NCI-H2227 (cell line): ENCODE results near the gene UTF1.

Source experiments
- DNase-seq: peaks from one replicate; lab custom pipeline; 2025; ENCODE audit not compliant: unreplicated experiment; lab: John Stamatoyannopoulos, UW

Gene UTF1

GRCh38 chr10:133196221-133196915 lies 33.6 kb upstream of the UTF1 start:
- DNase-seq: no peak

DNA sequence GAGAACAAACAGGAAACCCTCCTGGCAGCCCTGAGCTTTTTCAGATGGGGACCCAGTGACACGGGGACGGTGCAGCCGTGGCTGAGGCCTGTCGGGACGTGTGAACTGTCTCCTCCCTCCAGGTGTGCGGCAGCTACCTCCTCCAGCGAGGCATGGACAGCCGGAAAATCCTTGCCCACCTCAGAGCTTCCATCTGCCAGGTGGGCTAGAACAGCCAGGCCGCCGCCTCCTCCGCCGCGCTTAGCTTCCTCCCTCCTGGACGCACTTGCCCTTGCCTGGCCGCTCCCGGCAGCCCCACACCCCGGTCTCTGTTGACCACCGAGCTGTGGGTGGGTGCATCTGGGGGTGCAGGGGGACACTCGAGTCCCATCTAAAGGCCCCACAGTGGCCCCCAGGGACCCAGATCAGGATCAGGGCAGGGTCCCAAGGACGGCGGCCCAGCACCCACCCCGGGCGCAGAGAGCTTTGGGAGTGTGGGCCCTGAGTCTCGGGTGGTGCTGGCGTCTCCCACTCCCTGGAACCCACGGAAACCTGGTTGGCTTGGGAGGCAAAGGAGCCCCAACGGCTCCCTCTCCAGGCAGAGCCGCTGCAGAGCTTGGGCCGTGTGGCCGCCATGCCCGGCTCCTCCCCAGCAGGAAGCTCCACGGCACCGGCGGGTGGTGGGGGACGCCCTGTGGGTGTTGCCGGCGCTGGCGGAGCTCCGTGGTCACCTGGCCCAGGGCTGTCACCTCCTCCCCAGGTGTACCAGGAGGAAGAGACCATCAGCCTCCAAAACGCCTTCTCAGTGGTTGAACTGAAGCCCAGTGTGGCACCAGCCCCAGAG lies 32.9 kb upstream of the UTF1 start:
- no peak for DNase-seq

DNA sequence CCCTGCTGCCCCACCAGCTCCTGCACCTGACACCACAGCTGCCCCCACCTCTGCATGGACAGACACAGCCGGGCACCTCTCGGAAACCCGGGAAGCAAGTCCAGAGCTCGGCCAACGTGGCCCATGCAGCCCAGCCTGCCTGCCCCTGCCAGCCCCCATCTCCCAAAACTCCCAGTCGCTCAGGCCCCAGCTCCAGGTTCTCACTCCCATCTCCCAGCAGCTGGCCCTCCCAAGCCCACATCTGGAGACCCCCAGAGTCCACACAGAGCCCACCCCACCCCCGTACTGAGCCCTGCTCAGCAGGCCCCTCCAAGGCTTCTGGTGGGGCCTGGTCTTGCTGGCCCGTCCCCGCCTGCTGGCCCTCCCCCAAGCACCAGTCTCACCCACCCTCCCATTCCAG lies 32.2 kb upstream of the UTF1 start:
- no peak for DNase-seq

DNA sequence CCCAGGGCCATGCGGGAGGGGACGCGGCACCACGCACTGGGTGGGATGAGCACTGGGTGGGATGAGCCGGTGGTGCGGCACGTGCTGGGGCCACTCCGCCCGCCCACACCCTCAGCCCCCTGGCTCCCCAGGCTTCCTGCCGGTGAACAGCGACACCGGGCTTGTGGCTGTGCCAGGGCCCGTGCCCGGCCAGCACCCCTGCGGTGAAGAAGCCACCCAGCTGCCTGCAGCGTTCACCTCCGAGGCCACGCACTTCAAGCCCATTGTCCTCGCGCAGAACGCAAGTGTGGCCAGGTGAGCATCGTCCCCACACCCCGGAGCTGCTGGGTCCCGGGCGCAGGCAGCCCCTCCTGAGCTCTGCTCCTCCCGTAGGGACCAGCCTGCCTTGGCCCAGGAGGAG lies 31.8 kb upstream of the UTF1 start:
- no peak for DNase-seq

- DNase-seq: no peak
These were observed 31.2 kb upstream of the UTF1 start for GRCh38 chr10:133198621-133199487.

DNA sequence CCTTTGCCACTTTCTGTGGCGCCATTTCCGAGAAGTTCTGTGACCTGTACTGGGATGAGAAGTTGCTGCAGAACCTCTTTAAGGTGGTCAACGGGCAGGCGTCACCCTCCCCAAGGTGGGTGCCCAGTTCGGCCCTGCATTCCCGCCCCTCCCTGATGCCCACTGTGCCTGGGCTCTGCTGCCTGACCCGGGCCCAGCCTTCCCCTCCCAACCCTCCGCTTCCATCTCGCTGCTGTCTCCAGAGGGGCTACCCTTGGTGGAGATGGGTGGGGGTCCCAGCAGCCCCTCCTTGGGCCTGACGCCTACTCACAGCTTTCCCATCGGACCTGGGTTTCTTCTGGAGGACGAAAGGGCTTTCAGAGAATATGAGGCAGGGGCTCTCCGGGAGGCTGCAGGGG lies 30.5 kb upstream of the UTF1 start:
- DNase-seq: no peak

- DNase-seq: no peak
These were observed 29.9 kb upstream of the UTF1 start for GRCh38 chr10:133199992-133200611.

GRCh38 chr10:133200621-133201031 lies 29.4 kb upstream of the UTF1 start:
- no peak for DNase-seq

DNA sequence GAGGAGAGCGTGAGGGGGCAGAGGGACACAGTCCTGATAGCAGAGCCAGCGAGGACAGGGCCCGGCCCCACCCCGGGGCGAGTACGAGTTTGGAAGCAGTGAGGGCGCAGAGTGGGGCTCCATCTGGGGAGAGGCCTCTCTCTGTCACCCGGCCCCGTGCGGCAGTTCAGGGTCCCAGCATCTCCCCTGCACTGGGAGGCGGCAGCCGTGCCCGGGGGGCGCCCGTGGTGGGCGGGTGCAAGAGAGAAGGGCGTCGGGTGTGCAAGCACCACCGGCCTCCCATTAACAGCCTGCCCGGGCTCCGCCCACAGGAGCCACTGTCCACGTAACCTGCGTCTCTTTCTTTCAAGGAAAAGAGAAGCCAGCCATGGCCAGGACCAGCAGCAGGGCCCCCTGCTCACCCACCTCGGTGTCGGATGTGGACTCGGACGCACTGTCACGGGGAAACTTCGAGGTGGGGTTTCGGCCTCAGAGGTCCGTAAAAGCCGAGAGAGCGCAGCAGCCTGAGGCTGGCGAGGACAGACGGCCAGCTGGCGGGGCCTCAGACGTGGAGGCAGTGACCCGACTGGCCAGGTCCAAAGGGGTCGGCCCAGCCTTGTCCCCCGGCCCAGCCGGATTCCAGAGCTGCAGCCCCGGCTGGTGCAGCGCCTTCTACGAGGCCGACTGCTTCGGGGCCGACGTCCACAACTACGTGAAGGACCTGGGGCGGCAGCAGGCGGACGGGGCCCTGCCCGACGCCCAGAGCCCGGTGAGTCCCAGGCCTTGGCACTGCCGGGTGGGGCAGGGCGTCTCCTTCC lies 28.7 kb upstream of the UTF1 start:
- DNase-seq: no peak

- no peak for DNase-seq
These were observed 27.9 kb upstream of the UTF1 start for GRCh38 chr10:133201948-133202725.

DNA sequence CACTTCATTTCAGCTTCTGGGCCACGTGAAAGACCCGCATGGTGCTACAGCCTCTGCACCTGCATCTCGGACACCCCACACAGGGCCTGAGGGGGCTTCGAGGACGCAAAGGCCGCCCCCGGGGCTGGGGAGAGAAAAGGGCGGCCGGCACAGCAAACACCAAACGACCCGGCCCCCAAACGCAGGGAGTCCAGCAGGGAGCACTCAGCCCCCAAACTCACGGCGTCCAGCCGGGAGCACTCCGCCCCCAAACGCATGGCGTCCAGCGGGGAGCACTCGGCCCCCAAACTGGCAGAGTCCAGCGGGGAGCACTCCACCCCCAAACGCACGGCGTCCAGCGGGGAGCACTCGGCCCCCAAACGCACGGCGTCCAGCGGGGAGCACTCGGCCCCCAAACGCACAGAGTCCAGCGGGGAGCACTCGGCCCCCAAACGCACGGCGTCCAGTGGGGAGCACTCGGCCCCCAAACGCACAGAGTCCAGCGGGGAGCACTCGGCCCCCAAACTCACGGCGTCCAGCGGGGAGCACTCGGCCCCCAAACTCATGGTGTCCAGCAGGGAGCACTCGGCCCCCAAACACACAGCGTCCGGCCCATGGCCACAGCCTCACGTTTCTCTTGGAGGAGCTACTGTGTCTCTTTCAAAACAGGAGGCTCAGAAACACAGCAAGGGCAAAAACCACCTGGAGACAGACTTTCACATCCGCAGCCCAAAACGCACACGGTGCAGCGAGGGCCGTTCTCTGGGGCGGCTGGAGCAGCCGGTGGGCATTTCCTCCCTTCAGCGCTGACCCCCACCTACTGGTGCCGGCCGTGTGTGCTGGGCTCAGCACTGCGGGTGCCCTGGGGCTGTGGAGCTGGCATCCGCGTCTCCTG lies 27.0 kb upstream of the UTF1 start:
- DNase-seq: no peak

DNA sequence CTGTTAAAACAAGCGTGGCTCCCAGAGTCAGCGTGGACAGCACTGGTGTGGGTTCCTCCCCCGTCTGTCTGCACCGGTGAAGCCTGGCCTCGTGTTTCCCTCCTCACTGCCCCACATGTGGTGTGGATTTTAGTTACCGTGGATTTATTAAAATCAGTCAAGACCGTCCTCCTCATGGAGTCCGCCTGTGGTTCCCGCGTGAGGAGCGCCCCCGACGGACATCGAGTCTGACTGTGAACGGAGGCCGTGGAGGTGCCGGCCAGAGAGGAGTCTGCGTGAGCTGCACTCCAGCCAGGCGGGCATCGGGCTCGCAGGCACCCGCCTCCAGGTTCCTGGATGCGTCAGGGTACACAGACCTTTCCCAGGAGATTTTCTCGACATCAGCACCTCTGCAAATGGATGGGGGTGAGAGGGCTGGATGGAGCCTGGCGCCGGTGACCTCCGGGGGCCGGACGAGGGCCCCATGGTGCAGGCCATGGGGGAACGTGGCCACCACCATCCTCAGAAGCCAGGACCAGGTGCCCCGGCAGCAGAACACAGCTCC lies 26.3 kb upstream of the UTF1 start:
- DNase-seq: no peak

DNA sequence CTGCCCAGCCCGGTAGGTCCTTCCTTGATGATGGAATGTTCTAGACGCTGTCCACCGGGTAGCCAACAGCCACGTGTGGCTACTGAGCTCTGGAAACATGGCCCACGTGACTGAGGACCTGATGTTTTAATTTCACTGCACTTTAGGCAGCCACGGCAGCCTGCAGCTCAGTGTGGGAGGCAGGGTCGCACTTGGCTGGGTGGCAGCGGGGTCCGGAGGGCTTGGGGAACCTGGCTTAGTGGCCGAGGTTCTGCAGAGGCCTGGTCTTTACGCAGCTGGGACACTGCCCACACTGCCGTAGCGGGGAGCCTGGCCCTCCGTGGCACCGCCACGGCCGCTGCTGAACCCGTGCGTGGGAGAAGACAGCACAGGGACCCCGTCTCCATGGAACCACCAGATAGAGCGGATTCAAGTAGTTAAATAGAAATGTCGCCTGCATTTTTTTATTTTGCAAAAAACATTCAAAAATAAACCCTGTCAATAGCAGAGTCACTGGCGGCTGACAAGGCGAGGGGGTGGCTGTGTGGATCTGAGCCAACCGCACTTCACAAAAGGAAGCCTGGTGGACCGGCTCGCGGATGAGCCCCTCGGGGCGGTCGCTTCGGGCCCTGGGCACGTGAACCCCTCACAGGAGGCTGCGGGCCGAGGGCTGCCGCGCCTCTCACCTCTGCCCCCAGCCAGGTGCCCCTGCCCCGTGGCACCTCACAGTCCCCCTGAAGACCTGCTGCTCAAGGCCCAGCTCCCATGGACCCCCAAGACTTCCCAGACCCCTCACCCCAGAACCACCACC lies 25.6 kb upstream of the UTF1 start:
- DNase-seq: no peak

DNA sequence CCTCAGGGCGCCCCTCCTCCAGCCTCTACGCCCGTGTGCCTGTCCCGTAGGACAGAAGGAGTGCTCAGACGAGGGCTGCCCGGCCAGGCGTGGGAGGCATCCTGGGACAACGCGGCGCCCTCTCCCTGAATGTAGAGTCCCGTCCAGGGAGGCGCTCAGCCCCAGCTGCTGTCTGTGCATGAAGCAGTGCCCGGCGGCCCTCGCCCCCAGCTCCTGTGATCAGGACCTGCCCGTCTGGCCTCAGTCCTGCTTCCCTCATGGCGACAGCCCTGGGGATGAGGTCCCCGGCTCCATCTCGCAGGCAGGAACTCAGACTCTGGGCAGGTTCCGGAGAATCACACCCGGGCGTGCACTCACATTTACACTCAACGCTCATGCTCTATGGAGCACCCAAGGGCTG lies 24.9 kb upstream of the UTF1 start:
- no peak for DNase-seq

DNA sequence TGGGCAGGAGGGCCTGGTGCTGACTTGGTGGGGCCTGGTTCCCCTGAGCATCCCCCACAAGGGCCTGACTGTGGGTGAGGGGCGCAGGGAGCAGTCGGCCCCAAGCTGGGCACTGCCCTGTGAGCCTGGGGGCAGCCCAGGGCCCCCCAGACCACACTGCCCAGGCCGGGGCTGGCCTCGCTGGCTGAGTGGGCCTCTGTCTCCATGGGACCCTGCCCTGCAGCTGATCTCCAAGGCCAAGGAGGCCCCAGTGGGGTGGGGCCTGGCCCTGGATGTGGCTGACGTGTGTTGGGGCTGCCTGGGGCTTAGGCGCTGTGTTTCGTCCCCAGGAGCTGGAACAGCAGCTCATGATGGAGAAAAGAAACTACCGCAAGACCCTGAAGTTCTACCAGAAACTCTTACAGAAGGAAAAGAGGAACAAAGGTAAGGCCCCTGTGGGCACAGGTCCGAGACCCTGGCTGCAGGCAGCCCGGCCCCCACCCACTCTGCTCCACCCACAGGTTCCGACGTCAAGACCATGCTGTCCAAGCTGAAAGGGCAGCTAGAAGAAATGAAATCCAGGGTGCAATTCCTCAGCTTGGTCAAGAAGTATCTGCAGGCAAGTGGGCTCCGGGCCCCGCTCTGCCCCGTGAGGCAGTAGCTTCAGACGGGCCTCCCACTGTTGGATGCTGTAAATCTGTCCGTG lies 23.5 kb upstream of the UTF1 start:
- no peak for DNase-seq

DNA sequence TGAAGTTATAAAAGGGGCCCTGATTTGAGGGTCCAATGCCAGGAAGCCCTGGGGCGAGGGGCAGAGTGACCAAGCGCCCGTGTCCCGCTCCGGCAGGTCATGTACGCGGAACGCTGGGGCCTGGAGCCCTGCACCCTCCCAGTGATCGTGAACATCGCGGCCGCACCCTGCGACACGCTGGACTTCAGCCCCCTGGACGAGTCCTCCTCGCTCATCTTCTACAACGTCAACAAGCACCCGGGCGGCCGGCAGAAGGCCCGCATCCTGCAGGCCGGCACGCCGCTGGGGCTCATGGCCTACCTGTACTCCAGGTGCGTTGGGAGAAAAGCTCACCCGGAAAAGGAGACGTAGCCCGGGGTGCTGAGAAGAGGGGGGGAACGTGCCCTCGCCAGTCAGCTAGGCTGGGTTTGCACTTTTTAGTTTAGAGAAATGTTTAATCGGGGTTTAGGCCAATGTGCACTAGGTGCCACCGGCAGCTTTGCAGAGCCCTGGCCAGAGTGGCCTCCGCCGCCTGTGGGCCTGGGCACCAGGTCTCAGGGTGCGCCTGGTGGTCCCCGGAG lies 22.9 kb upstream of the UTF1 start:
- no peak for DNase-seq

DNA sequence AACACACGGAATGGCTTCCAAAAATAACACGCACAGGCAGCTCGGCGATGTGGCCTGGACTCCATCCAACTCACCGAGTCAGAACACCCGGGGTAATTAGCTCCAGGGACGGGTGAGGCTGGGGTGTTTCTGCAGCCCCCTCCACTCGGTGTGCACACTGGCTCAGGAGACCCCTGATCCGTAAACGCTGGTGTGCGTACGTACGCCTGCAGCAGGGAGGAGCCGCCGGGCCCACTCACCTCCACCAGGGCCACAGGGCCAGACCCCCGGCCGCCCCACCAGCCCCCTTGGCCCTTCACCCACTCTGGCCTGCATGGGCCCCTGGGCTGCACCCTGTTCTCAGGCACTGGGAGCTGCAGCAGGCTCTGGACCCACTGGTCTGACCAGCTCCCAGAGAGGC lies 22.4 kb upstream of the UTF1 start:
- no peak for DNase-seq
